GM03348 (cell line): ENCODE results near the gene THSD4.

ENCODE experiments used
- DNase-seq: peaks from one replicate; pipeline ENCODE4 v3.0.0; 2012; ENCODE audit warnings: low spot score

Gene THSD4

GRCh38 chr15:71547011-71547410 lies 431.7 kb downstream of the THSD4 start:
- peak; percentile 31 for DNase-seq

- no peak for DNase-seq
These were observed 433.1 kb downstream of the THSD4 start for GRCh38 chr15:71548401-71548807.

DNA sequence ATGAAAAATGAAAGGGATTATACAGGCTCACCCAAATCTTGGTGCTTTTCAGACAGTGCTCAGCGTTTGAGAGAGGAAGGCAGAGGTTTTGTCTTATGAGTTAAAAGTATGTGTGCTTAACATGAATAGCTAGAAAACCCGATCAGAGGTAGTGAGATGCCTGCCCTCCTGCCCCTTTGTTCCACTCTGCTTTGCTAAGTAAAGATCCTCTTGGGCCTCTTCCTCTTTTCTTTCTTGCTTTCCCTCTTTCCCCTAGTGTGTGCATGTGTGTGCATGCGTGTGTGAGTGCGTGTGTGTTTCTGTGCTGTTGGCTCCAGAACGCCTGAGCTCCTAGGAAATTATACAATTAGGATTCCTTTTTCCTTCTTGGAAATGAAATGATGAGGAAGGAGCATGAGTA lies 433.8 kb downstream of the THSD4 start:
- no peak for DNase-seq

DNA sequence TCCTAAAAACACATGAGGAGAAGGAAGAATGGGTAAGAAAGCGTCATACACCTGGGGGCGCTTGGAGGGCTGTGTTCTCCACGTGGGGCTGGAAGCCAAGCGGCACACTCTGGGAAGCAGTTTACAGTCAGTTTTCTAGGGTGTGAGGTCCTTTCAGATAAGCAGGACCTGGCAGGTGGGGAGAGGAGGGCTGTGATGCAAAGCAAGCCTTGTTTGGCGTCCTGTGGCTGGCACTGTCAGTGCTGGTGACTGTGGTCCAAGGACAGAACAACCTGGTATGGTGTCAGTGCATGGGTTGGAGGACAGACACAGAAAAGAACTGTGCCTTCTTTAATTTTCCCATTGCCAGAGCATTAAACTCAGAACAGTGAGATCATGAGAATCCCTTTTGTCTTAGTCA lies 434.4 kb downstream of the THSD4 start:
- DNase-seq = no peak

DNA sequence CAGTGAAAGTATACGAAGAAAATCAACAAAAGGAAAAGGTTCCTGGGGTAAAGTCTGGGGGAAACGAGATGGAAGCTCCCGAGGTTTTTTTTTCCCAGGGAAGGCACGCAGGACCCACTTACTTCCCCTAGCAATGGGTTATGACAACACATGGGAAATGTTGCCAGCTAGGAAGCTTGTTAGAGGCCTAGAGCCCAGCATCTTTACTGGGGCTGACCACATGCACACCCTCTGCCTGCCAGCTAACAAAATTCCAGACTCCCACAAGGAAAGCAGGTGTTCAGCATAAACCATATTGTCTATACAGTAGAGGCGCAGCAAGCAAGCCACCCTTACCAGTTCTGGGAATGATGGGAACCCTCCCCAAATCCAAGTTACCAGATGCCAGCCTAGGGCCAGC lies 436.3 kb downstream of the THSD4 start:
- no peak for DNase-seq

GRCh38 chr15:71559098-71559497 lies 443.8 kb downstream of the THSD4 start:
- DNase-seq = peak; percentile 68

DNA sequence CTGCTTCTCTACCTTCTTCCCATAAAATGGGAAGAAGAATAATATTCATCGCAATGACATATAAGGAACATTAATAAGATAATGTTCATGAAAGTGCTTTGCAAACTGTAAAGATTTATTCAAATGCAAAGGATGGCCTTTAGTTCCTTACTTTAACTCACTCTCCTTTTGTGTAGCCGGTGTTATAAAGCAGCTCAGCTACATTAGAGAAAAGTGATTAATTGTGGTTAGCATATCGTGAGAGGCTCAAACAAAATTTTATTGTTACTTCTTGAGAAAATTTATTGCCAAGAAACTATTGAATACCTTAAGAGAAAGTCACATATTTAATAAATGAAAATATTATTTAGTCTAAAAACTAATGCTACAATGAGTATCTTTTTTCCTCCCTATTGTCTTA lies 444.3 kb downstream of the THSD4 start:
- no peak for DNase-seq

- no peak for DNase-seq
These were observed 447.0 kb downstream of the THSD4 start for GRCh38 chr15:71562251-71562650.

DNA sequence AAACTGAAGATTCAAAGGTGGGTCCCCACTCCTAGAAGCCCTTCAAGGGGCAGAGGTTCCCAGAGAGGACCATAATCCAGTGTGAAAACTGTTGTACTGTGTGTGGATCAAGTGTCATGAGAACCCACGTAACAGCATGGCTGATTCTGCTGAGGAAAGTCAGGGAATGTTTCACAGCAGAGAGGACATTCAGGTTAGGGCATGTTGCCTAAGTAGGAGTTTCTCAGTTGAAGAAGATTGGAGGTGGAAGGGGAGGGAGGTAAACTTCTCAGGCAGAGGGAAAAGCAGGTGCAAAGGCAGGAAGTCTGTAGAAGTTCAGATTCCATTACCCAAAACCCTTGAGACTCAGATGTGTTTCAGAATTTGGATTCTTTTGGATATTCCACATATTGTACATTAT lies 448.9 kb downstream of the THSD4 start:
- no peak for DNase-seq

DNA sequence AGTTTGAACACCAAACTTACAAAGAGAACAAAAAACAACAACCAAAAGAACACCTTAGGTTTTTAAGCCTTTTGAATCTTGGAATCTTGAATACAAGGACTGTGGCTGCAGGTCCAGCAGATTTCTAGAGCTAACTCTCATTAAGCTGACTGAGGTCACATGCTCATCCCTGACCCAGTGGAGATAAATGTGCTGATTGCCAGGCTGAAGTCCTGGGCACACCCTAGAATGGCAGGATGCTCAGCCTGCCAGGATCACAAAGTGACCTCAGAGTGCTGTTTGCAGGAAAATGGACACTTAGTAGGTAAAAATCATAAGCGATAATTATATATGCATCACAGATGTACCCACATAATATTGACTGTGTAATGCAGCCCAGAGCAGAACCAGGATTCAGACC lies 449.7 kb downstream of the THSD4 start:
- no peak for DNase-seq

- DNase-seq = no peak
These were observed 450.4 kb downstream of the THSD4 start for GRCh38 chr15:71565631-71566160.

- no peak for DNase-seq
These were observed 451.0 kb downstream of the THSD4 start for GRCh38 chr15:71566226-71566625.

DNA sequence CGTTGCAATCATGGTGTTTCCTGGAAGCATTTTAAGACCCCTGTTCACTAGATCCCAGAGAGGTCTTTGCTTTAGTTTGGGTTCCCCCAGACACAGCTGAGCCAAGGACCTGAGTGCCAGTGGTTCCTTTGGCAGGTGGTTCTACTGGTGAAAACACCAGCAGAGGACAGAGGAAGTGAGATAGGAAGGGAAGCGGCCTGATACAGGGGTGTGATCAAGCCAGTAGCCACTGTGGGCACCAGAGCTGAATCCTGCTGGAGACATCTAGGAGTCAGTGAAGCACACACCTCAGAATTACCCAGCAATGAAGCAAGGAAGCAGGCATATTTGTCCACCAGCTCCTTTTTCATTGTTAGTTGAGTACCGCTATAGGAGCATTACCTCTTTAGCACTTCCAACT lies 451.9 kb downstream of the THSD4 start:
- no peak for DNase-seq

- DNase-seq = no peak
These were observed 453.0 kb downstream of the THSD4 start for GRCh38 chr15:71568227-71568626.

DNA sequence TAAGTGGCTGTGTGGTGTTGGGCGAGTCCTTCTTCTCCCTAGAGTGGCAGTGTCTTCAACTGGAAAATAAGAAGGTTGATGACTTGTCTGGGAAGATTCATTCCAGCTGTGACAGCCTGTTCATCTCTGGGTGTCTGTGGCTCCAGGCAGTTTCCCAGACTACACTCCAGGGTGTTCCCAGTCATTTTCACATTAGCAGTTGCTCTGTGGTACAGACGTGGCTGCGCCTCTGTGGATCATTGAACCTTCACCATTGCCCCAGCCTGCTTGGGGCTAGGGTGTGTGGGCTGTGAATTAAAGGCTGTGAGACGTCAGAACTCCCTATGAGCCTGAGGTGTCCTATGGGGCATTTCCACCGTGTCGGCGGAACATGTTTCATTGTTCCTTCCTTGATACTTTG lies 455.5 kb downstream of the THSD4 start:
- no peak for DNase-seq

DNA sequence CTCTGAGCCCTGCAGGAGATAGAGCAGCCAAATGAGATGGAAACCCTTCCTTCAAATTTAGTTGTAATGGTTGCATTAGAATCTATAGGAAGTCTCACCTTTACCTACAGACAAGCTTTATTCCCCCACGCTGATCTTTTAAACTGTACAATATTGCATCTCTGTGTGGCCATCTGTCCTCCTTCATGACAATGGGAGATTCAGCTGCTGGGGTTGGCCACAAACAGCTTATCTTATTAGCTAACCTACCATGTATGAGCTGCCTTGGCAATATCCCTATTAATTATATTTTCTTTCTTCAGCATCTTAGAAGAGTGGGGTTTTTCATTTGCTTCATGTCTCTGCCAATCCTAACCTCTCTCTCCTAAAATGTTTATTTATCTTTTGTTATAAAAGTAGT lies 456.4 kb downstream of the THSD4 start:
- DNase-seq = no peak

DNA sequence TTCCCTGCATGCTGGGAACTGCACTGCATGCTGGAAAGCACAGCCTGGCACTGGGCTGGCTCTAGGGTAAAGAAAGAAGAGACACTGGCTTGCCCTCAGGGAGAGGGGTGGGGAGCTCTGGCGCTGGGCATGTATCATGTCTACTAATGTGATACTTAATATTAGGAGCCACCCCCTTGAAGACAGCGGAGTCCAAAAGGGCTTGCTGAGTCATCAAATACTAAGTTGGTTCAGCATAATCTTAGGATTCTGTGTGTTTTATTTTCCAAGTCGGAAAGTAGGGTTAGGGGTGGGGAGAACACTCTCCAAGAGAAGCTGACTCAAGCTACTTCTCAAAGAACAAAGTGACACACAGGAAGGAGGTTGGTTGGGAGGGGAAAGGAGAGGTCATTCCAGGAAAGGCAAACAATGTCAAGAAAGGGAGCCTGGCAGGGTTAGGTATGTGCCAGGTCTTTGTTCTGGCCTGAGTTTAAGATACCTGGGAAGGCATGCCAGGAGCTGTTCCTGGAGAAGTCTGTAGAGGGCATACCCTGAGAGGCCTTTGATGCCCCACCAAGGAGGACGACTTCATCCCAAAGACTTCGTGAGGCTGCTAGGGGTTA lies 457.3 kb downstream of the THSD4 start:
- DNase-seq = no peak

DNA sequence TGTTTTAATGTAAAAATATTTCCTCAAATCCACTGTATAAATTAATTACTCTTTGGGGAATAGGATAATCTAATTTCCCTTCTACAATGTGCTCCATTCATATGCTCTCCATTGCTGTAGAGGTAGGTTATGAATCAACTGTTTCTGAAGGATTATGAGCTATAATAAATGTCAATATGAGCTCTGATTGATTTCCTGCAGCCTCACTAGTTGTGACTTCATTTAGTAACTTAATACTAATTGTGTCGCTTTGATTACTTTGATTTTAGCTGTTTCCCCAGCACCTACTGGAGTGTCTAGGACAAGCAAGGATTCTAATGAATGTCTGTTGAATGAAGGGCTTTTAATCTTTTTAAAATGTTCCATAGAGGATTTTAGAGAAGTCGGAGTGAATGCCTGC lies 458.3 kb downstream of the THSD4 start:
- DNase-seq = no peak

DNA sequence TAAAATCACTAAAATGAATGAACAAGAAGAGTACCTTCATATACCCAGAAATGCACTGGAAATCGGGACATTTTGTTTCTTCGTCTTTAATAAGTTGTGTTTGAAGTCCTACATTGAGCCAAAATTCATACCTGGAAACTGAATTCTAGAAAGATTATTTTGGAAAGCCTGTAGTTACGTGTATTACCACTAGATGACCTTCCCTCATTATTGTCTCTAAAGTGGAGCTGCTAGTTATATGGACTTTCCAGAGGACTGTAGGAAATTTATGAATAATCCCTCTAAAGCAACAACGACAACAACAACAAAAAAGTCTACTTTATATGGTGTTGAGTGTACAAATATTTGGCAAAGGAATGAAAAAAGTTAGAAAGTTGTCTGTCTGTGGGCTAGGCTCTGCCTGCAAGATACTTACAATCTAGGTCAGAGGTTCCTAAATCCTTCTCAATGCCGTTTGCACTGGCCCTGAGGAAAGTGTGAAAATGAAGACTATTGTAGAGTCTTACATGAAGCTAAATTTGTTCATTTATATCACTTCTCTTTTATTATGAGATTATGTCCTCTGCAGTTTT lies 460.3 kb downstream of the THSD4 start:
- no peak for DNase-seq

DNA sequence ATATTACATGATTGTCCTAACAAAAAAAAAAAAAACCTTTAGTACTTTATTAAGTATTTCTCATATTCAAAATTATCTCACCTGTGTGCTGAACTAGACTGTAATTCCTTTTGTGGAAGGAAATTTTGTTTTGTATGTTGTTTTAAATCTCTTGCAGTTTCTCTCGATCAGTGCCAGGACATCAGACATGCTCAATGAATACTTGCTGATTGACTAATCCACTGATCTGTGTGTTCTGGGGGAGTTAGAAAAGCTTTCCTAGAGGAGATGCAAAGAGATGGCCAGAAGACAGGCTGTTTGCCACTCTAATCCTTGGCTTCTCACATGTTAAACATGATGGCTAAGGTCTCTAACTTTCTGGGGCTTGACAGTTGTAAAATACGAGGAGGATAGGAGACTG lies 461.8 kb downstream of the THSD4 start:
- peak; percentile 24 for DNase-seq

GRCh38 chr15:71581398-71581930 lies 466.2 kb downstream of the THSD4 start:
- no peak for DNase-seq

DNA sequence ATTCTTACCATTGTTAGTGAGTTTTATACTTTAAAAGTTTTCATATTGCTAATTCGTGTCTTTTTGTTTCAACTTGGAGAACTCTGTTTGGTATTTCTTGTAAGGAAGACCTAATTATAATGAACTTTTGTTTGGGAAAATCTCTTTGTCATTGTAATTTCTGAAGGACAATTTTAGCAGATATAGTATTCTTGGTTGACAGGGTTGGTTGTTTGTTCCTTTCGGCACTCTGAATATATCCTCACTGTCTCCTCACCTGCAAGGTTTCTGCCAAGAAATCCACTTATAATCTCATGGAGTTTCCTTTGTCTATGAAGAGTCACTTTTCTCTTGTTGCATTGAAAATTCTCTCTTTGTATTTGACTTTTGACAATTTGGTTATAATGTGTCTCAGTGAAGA lies 469.9 kb downstream of the THSD4 start:
- no peak for DNase-seq

- DNase-seq = no peak
These were observed 471.2 kb downstream of the THSD4 start for GRCh38 chr15:71586463-71586862.

DNA sequence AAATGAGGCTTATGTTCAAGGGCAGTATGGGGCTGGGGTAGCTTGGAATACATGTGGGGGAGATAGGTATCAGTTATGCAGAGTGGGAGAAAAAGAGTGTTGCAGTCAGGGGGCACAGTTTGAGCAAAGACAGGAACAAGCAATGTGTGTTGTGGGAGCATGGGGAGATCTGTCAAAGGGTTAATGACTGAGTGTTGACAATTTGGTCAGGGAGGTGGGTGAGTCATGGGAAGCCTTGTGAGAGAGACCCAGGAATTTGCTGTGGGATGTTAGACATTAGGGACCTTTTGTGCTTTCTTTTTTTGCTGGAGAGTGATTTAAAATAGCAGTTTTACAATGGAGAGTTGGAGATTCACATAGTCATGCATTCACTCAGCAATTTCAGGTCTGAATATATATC lies 473.5 kb downstream of the THSD4 start:
- DNase-seq = peak; percentile 65
